H9 (cell line): Measurements from ENCODE around the gene EPB41L2. TPM values are rescaled to one million over a fixed set of nuclear protein-coding genes. Genes with fewer than 3 reads are reported as not detected.

Experiments used
- DNase-seq: peaks from one replicate; pipeline ENCODE4 v3.0.0-alpha.2; 2017
- H2AFZ ChIP-seq: one replicate; pipeline ENCODE4 v1.6.1; 2013; ENCODE audit warnings: mild to moderate bottlenecking, low read length, control low read depth, moderate library complexity
- H2AK5ac ChIP-seq: 2 replicates; pipeline ENCODE4 v1.6.1; 2013; ENCODE audit warnings: low read length, control low read depth, mixed read lengths; ENCODE audit not compliant: insufficient read length
- H2BK120ac ChIP-seq: one replicate; pipeline ENCODE4 v1.6.1; 2013; ENCODE audit warnings: low read depth, mild to moderate bottlenecking, low read length, control low read depth, inconsistent platforms; ENCODE audit not compliant: poor library complexity, severe bottlenecking
- H2BK12ac ChIP-seq: 2 replicates; pipeline ENCODE4 v1.6.1; 2013; ENCODE audit warnings: low read length, control low read depth, mixed read lengths, low read depth; ENCODE audit not compliant: insufficient read length
- H2BK15ac ChIP-seq: 2 replicates; pipeline ENCODE4 v1.6.1; 2013; ENCODE audit warnings: low read depth, low read length, control low read depth
- H2BK20ac ChIP-seq: one replicate; pipeline ENCODE4 v1.6.1; 2013; ENCODE audit warnings: low read depth, mild to moderate bottlenecking, low read length, control low read depth, inconsistent platforms; ENCODE audit not compliant: poor library complexity, severe bottlenecking
- H2BK5ac ChIP-seq: 2 replicates; pipeline ENCODE4 v1.6.1; 2013; ENCODE audit warnings: low read length, control low read depth, mixed read lengths; ENCODE audit not compliant: insufficient read length
- H3K14ac ChIP-seq: 2 replicates; pipeline ENCODE4 v1.6.1; 2013; ENCODE audit warnings: low read length, control low read depth; ENCODE audit not compliant: insufficient read depth
- H3K18ac ChIP-seq: 2 replicates; pipeline ENCODE4 v1.6.1; 2013; ENCODE audit warnings: low read depth, mild to moderate bottlenecking, mixed read lengths, low read length, control low read depth; ENCODE audit not compliant: insufficient read length
- H3K23ac ChIP-seq: 2 replicates; pipeline ENCODE4 v1.6.1; 2013; ENCODE audit warnings: low read length, control low read depth, mixed read lengths, low read depth; ENCODE audit not compliant: insufficient read length
- H3K23me2 ChIP-seq: 2 replicates; pipeline ENCODE4 v1.6.1; 2013; ENCODE audit warnings: low read depth, mild to moderate bottlenecking, mixed read lengths, low read length, control low read depth; ENCODE audit not compliant: insufficient read length, poor library complexity, severe bottlenecking
- H3K27ac ChIP-seq: 2 replicates; pipeline ENCODE4 v1.5.1; 2013; ENCODE audit warnings: low read length, control low read depth, mixed read lengths, low read depth; ENCODE audit not compliant: insufficient read length
- H3K27me3 ChIP-seq: 2 replicates; pipeline ENCODE4 v1.6.1; 2013; ENCODE audit warnings: low read length, control low read depth, inconsistent platforms; ENCODE audit not compliant: insufficient read depth
- H3K4ac ChIP-seq: 2 replicates; pipeline ENCODE4 v1.6.1; 2013; ENCODE audit warnings: low read depth, mild to moderate bottlenecking, control low read depth, inconsistent platforms, low read length, moderate library complexity
- H3K4me1 ChIP-seq: 2 replicates; pipeline ENCODE4 v1.6.1; 2013; ENCODE audit warnings: low read length, control low read depth, inconsistent platforms; ENCODE audit not compliant: insufficient read depth
- H3K4me2 ChIP-seq: 2 replicates; pipeline ENCODE4 v1.6.1; 2013; ENCODE audit warnings: low read length, control low read depth, mixed read lengths; ENCODE audit not compliant: insufficient read length, insufficient read depth
- H3K56ac ChIP-seq: 2 replicates; pipeline ENCODE4 v1.6.1; 2013; ENCODE audit warnings: low read depth, mild to moderate bottlenecking, mixed read lengths, low read length, control low read depth; ENCODE audit not compliant: insufficient read length
- H3K79me1 ChIP-seq: 2 replicates; pipeline ENCODE4 v1.6.1; 2013; ENCODE audit warnings: low read depth, mild to moderate bottlenecking, moderate library complexity, low read length, control low read depth, inconsistent platforms; ENCODE audit not compliant: insufficient read depth, poor library complexity, severe bottlenecking
- H3K79me2 ChIP-seq: 2 replicates; pipeline ENCODE4 v1.6.1; 2013; ENCODE audit warnings: low read length, control low read depth, inconsistent platforms; ENCODE audit not compliant: insufficient read depth
- H3K9ac ChIP-seq: 2 replicates; pipeline ENCODE4 v1.6.1; 2013; ENCODE audit warnings: low read length, control low read depth, mixed read lengths; ENCODE audit not compliant: insufficient read length; ENCODE audit errors: extremely low read depth
- H3K9me3 ChIP-seq: one replicate; pipeline ENCODE4 v1.6.1; 2013; ENCODE audit warnings: low read depth, low read length, inconsistent platforms; ENCODE audit not compliant: control insufficient read depth
- H3T11ph ChIP-seq: one replicate; pipeline ENCODE4 v1.6.1; 2013; ENCODE audit warnings: mild to moderate bottlenecking, low read length, control low read depth, inconsistent platforms
- H4K20me1 ChIP-seq: one replicate; pipeline ENCODE4 v1.6.1; 2013; ENCODE audit not compliant: control insufficient read depth, insufficient read length, insufficient read depth
- H4K5ac ChIP-seq: 2 replicates; pipeline ENCODE4 v1.6.1; 2013; ENCODE audit warnings: low read depth, mild to moderate bottlenecking, mixed read lengths, low read length, control low read depth; ENCODE audit not compliant: insufficient read length
- H4K8ac ChIP-seq: replicated peaks from 2 replicates; pipeline ENCODE4 v1.6.1; 2013; ENCODE audit warnings: low read length, control low read depth, mixed read lengths, low read depth; ENCODE audit not compliant: insufficient read length
- H4K91ac ChIP-seq: 2 replicates; pipeline ENCODE4 v1.6.1; 2013; ENCODE audit warnings: low read depth, mild to moderate bottlenecking, moderate library complexity, mixed read lengths, low read length, control low read depth; ENCODE audit not compliant: insufficient read length
- H3K27ac Mint-ChIP-seq, 3 experiments: 2 replicates in 2 of 3; 3 replicates in 1 of 3; pipeline ENCODE4 v1.8.0; 2020 to 2021; ENCODE audit warnings: mixed read lengths in 3 of 3, mild to moderate bottlenecking in 1 of 3, moderate library complexity in 1 of 3
- H3K27me3 Mint-ChIP-seq: 2 replicates; pipeline ENCODE4 v1.8.0; 2021; ENCODE audit warnings: low read depth, mild to moderate bottlenecking, moderate library complexity, mixed read lengths
- H3K36me3 Mint-ChIP-seq, 3 experiments: 2 replicates in 2 of 3; 3 replicates in 1 of 3; pipeline ENCODE4 v1.8.0; 2020 to 2021; ENCODE audit warnings: low read depth in 3 of 3, mixed read lengths in 3 of 3; ENCODE audit not compliant: insufficient read depth in 1 of 3
- H3K4me1 Mint-ChIP-seq, 2 experiments: 2 replicates each; pipeline ENCODE4 v1.8.0; 2020; ENCODE audit warnings: mixed read lengths in 2 of 2
- H3K4me3 Mint-ChIP-seq, 2 experiments: 2 replicates in 1 of 2; 3 replicates in 1 of 2; pipeline ENCODE4 v1.8.0; 2020 to 2021; ENCODE audit warnings: mild to moderate bottlenecking in 2 of 2, mixed read lengths in 2 of 2, moderate library complexity in 1 of 2
- H3K9me3 Mint-ChIP-seq, 2 experiments: 2 replicates in 1 of 2; 3 replicates in 1 of 2; pipeline ENCODE4 v1.8.0; 2020; ENCODE audit warnings: mild to moderate bottlenecking in 2 of 2, mixed read lengths in 2 of 2, moderate library complexity in 1 of 2
- WGBS: extraction: QIAGEN DNeasy Blood & Tissue Kit; methylation state at CpG from one replicate; pipeline ENCODE4 v1.1.7; 2013; ENCODE audit warnings: missing lambda C conversion rate, low lambda C conversion rate, mixed read lengths; ENCODE audit not compliant: insufficient read length; ENCODE audit errors: extremely low coverage; 5-methylcytosine and 5-hydroxymethylcytosine counted together
- total RNA-seq: library from RNA; stranded (reverse); gene quantifications from 2 replicates; pipeline ENCODE4 v1.2.1, GENCODE V29; 2021
- TF ChIP-seq, protein P1 (sequence below): fragments of 200-600 bp; sonication (generic); conservative IDR thresholded peaks from 3 replicates; pipeline ENCODE4 v1.8.0; 2021; ENCODE audit warnings: antibody characterized with exemption, mild to moderate bottlenecking

EPB41L2 gene
- total RNA-seq, 1 experiment from 2014 or later = 90.2 TPM

DNA sequence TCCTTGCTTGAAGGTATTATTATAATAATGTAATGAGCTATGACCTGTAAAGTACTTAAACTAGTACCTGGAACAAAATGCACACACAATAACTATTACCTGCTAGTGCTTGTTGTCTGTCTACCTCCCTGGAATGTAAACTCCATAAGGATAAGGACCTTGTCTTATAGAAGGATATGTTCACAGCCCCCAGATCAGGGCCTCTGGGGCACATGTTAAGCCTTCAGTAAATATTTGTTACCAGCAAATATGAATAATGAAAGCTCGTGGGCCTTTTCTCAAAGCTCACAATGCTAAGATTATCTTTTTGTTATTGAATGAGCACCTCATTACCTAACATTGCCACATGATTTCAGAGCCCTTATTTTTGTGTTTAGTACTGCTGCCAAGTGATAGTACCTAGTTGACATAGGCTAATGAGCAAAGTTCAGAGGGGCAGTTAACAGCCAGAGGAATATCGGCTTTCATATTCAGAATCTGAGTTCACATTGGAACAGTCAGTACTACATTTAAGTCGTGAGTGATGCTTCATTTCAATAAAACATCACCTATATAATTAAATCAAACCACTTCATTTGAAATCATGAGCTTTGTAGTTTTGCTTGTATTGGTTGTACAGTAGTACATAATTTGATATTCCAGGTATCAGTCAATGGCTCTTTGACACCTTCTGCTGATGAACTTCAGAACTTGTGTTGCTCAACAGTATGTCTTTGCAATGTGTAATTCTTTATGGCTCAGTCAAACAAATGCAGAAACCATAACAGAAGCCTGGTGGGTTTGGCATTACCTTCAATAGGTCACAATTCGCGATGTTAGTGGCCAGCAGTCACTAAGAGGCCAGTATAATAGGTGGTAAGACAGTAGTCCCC, 247.6 kb downstream of the EPB41L2 start:
- H2BK120ac ChIP-seq = no peak overlapping the region
- no peaks in the 10 kb centered on the region for H3K4me1 ChIP-seq
- H3K27ac Mint-ChIP-seq = no peak overlapping the region; a peak in 1 of 7 replicates

More for the DNA sequence above, 247.6 kb downstream of the EPB41L2 start:
- H3T11ph ChIP-seq = no peak overlapping the region
- H2BK12ac ChIP-seq = no peak overlapping the region
- no peak overlapping the region for H3K4ac ChIP-seq
- WGBS = no CpG with 5 or more reads among the region's 5 CpGs
- H3K14ac ChIP-seq = no peak overlapping the region
- H2BK15ac ChIP-seq = no peak overlapping the region
- no peak overlapping the region; a peak in 1 of 5 replicates for H3K4me3 Mint-ChIP-seq
- H2AK5ac ChIP-seq = no peak overlapping the region
- peaks cover 3 to 9% of the 10 kb centered on the region in 2 experiments for H3K9me3 Mint-ChIP-seq
- H4K5ac ChIP-seq = no peak overlapping the region
- H3K79me1 ChIP-seq = no peaks in the 10 kb centered on the region
- H4K8ac ChIP-seq = no peak overlapping the region
- 0 out of 4 replicates have a peak, but pooled peaks cover 0 to 3% of the 10 kb centered on the region in 2 experiments for H3K4me1 Mint-ChIP-seq
- no peaks in the 10 kb centered on the region for H3K27me3 Mint-ChIP-seq
- no peak overlapping the region for H3K27ac ChIP-seq
- no peak overlapping the region for H4K91ac ChIP-seq
- no peak overlapping the region for H2AFZ ChIP-seq
- H4K20me1 ChIP-seq = no peaks in the 10 kb centered on the region
- no peak overlapping the region for H3K56ac ChIP-seq
- no peaks in the 10 kb centered on the region for H3K79me2 ChIP-seq
- no peaks in the 10 kb centered on the region for H3K23me2 ChIP-seq
- no peak overlapping the region for H3K4me2 ChIP-seq
- no peak overlapping the region for H3K18ac ChIP-seq
- H3K27me3 ChIP-seq = no peaks in the 10 kb centered on the region
- no peak overlapping the region for H2BK5ac ChIP-seq
- DNase-seq = no peak
- no peak overlapping the region for H2BK20ac ChIP-seq
- H3K36me3 Mint-ChIP-seq = peaks cover 0 to 3% (median 0%) of the 10 kb centered on the region in 3 experiments; a peak in 2 of 7 replicates
- H3K9me3 ChIP-seq = no peaks in the 10 kb centered on the region
- H3K23ac ChIP-seq = no peak overlapping the region
- TF ChIP-seq, protein P1, sequence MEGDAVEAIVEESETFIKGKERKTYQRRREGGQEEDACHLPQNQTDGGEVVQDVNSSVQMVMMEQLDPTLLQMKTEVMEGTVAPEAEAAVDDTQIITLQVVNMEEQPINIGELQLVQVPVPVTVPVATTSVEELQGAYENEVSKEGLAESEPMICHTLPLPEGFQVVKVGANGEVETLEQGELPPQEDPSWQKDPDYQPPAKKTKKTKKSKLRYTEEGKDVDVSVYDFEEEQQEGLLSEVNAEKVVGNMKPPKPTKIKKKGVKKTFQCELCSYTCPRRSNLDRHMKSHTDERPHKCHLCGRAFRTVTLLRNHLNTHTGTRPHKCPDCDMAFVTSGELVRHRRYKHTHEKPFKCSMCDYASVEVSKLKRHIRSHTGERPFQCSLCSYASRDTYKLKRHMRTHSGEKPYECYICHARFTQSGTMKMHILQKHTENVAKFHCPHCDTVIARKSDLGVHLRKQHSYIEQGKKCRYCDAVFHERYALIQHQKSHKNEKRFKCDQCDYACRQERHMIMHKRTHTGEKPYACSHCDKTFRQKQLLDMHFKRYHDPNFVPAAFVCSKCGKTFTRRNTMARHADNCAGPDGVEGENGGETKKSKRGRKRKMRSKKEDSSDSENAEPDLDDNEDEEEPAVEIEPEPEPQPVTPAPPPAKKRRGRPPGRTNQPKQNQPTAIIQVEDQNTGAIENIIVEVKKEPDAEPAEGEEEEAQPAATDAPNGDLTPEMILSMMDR = no peak
- no peak overlapping the region for H3K9ac ChIP-seq
